Lung (tissue), 12 donors: ENCODE results near the gene LDLRAD4. TPM values are rescaled to one million over a fixed set of nuclear protein-coding genes. Genes with fewer than 3 reads are reported as not detected.

Experiments used
- ATAC-seq: fragments of 200-7000 bp; cut with Tn5 transposase; one replicate; pipeline ENCODE4 v1.9.1; 2020; ENCODE audit warnings: moderate number of reproducible peaks; ENCODE audit not compliant: insufficient read depth, low FRiP score
- DNase-seq, 3 donors: peaks; one replicate each; pipeline ENCODE4 v3.0.0-alpha.2; 2013 to 2017
- H3K27ac ChIP-seq, 2 donors: one replicate each; pipeline ENCODE4 v1.5.1; 2013; ENCODE audit warnings: mild to moderate bottlenecking in 2 of 2, moderate library complexity in 2 of 2, control low read depth in 1 of 2, inconsistent platforms in 1 of 2, low read depth in 1 of 2, low read length in 1 of 2
- H3K27me3 ChIP-seq, 3 donors: one replicate each; pipeline ENCODE4 v1.5.1; 2013; ENCODE audit warnings: low read length in 2 of 3; ENCODE audit not compliant: control insufficient read depth in 3 of 3, insufficient read depth in 3 of 3
- H3K36me3 ChIP-seq, 4 donors: one replicate each; pipeline ENCODE4 v1.5.1; 2013; ENCODE audit warnings: low read length in 4 of 4, mild to moderate bottlenecking in 1 of 4, moderate library complexity in 1 of 4; ENCODE audit not compliant: control insufficient read depth in 4 of 4, insufficient read depth in 4 of 4
- H3K4me1 ChIP-seq, 5 donors: one replicate each; pipeline ENCODE4 v1.5.1; 2013; ENCODE audit warnings: low read length in 5 of 5, mild to moderate bottlenecking in 2 of 5, moderate library complexity in 1 of 5; ENCODE audit not compliant: control insufficient read depth in 5 of 5, insufficient read depth in 5 of 5
- H3K4me3 ChIP-seq: one replicate; pipeline ENCODE4 v1.5.1; 2013; ENCODE audit warnings: mild to moderate bottlenecking, control low read depth, moderate library complexity
- H3K9ac ChIP-seq, 2 donors: one replicate each; pipeline ENCODE4 v1.5.1; 2013; ENCODE audit warnings: low read length in 2 of 2, control low read depth in 1 of 2; ENCODE audit not compliant: insufficient read depth in 1 of 2
- H3K9me3 ChIP-seq, 4 donors: one replicate each; pipeline ENCODE4 v1.5.1; 2013; ENCODE audit warnings: low read length in 3 of 4, mild to moderate bottlenecking in 1 of 4, moderate library complexity in 1 of 4; ENCODE audit not compliant: control insufficient read depth in 4 of 4, insufficient read depth in 3 of 4
- CTCF ChIP-seq: IDR thresholded peaks from 2 replicates; pipeline ENCODE4 v1.5.1; 2012; ENCODE audit warnings: mild to moderate bottlenecking; ENCODE audit errors: control extremely low read depth, extremely low read depth
- WGBS, 2 donors: extraction: QIAGEN DNeasy Blood & Tissue Kit; methylation state at CpG; one replicate each; pipeline ENCODE4 v1.1.7; 2013; 5-methylcytosine and 5-hydroxymethylcytosine counted together
- polyA plus RNA-seq, 2 donors: library from polyadenylated mRNA; stranded (reverse); fragments of 200-250 nt; gene quantifications; one replicate each; pipeline ENCODE4 v1.2.1, GENCODE V29; 2013
- total RNA-seq, 2 donors: library from RNA; depleted of rRNA in 1 of 2; stranded (reverse); fragments of >200 nt in 1 of 2; gene quantifications; one replicate each; pipeline ENCODE4 v1.2.1, GENCODE V29; 2014 to 2021
- donor health status: control.
- donor health status: control.
- donor health status: Bipolar disorder and iron deficiency.
- donor health status: healthy.
- donor health status: DM: yes; HTN: yes; CAD: no.

LDLRAD4 gene
- total and polyA plus RNA-seq, 4 donors, result 3.2 to 62.4 (median 19.9) TPM

GRCh38 chr18:13429884-13430510 lies 211.4 kb downstream of the LDLRAD4 start:
- H3K9me3 ChIP-seq, result peaks cover 0 to 2% (median 0%) of the 10 kb centered on the region in 4 donors
- peaks cover 0 to 8% (median 0%) of the 10 kb centered on the region in 5 donors for H3K4me1 ChIP-seq
- H3K4me3 ChIP-seq, result no peak overlapping the region
- no peak overlapping the region for H3K27ac ChIP-seq
- H3K36me3 ChIP-seq, result no peaks in the 10 kb centered on the region
- no peak overlapping the region for H3K9ac ChIP-seq
- 86 to 93% methylated on average over 15 of the region's 15 CpGs for WGBS, 2 donors
- TF ChIP-seq CTCF, result no peak
- H3K27me3 ChIP-seq, result no peaks in the 10 kb centered on the region
- ATAC-seq (no peak), DNase-seq (no peak)

GRCh38 chr18:13430663-13431062 lies 212.1 kb downstream of the LDLRAD4 start:
- Histone ChIP-seq H3K4me3 (no peak overlapping the region), H3K4me1 (peaks cover 0 to 9% (median 0%) of the 10 kb centered on the region in 5 donors), H3K27me3 (no peaks in the 10 kb centered on the region), H3K36me3 (no peaks in the 10 kb centered on the region), H3K27ac (no peak overlapping the region), H3K9ac (no peak overlapping the region), H3K9me3 (peaks cover 0 to 2% (median 0%) of the 10 kb centered on the region in 4 donors)
- TF ChIP-seq CTCF, result no peak
- no peak for DNase-seq
- ATAC-seq, result no peak
- WGBS, 2 donors, result 91 to 94% methylated on average over 4 of the region's 4 CpGs

GRCh38 chr18:13431886-13432285 lies 213.3 kb downstream of the LDLRAD4 start:
- H3K9me3 ChIP-seq, result peaks cover 0 to 2% (median 0%) of the 10 kb centered on the region in 4 donors
- WGBS, 2 donors, result 90 to 96% methylated on average over 16 of the region's 16 CpGs
- ATAC-seq (no peak), DNase-seq (no peak)
- H3K27me3 ChIP-seq, result no peaks in the 10 kb centered on the region
- peaks cover 0 to 16% (median 0%) of the 10 kb centered on the region in 5 donors for H3K4me1 ChIP-seq
- no peak for TF ChIP-seq CTCF
- no peaks in the 10 kb centered on the region for H3K36me3 ChIP-seq
- H3K9ac ChIP-seq, result no peak overlapping the region
- H3K27ac ChIP-seq, result no peak overlapping the region
- H3K4me3 ChIP-seq, result no peak overlapping the region

- H3K9ac ChIP-seq, result no peak overlapping the region
- H3K4me3 ChIP-seq, result no peak overlapping the region
- H3K27ac ChIP-seq, result no peak overlapping the region
- peaks cover 0 to 19% (median 0%) of the 10 kb centered on the region in 5 donors for H3K4me1 ChIP-seq
- no peaks in the 10 kb centered on the region for H3K36me3 ChIP-seq
- no peaks in the 10 kb centered on the region for H3K27me3 ChIP-seq
- ATAC-seq, result no peak
- no peak for DNase-seq
- TF ChIP-seq CTCF, result no peak
- WGBS, 2 donors, result 84 to 95% methylated on average over 3 of the region's 3 CpGs
- peaks cover 0 to 2% (median 0%) of the 10 kb centered on the region in 4 donors for H3K9me3 ChIP-seq
Observed at GRCh38 chr18:13433125-13433524, 214.6 kb downstream of the LDLRAD4 start.
